K562 (cell line): ENCODE measurements around the gene MYO10. TPM values are rescaled to one million over a fixed set of nuclear protein-coding genes. Genes with fewer than 3 reads are reported as not detected.

Experiments used
- ATAC-seq: fragments of 200-7000 bp; cut with Tn5 transposase; 3 replicates; pipeline ENCODE4 v1.9.1; 2020; ENCODE audit warnings: moderate library complexity
- BruUV-seq: library from RNA; stranded (reverse); fragments of 400-500 nt; replicated peaks from 2 replicates; lab custom pipeline; 2021; lab: Mats Ljungman, UMichigan
- CTCF ChIA-PET: fragments of 300-600 bp; formaldehyde crosslinking; extraction: SDS; loops from one replicate; lab custom pipeline; 2021; ENCODE audit warnings: low intra/inter-chr PET ratio; lab: Yijun Ruan, JAX
- POLR2A ChIA-PET: fragments of 300-600, 350-650 bp; sonication (Branson Sonifier 250); formaldehyde crosslinking; extraction: SDS; loops from one replicate; lab custom pipeline; 2021; ENCODE audit warnings: antibody characterized with exemption, inconsistent platforms; lab: Yijun Ruan, JAX
- DNase-seq, 4 experiments: peaks; one replicate each; pipeline versions ENCODE4 v3.0.0 to v3.0.0-alpha.2; 2011 to 2018; ENCODE audit warnings: low spot score in 3 of 4, mixed read lengths in 3 of 4; ENCODE audit errors: extremely low read depth in 1 of 4
- FAIRE-seq: peaks from 2 replicates; lab custom pipeline; 2011; peaks lifted over from hg19 to GRCh38; lab: Jason Lieb, UNC
- H2AFZ ChIP-seq: 2 replicates; pipeline ENCODE4 v1.6.0; 2011; ENCODE audit warnings: low read depth, low read length, control low read depth, inconsistent platforms
- H3K27ac ChIP-seq: fragments of 200-600 bp; 3 replicates; pipeline ENCODE4 v1.8.0; 2011; ENCODE audit warnings: low read depth, mild to moderate bottlenecking, control low read depth, inconsistent platforms, low read length, moderate library complexity, mixed read lengths; ENCODE audit errors: extremely low read depth
- H3K27me3 ChIP-seq, 2 experiments: fragments of 300-600 bp in 1 of 2; 2 replicates in 1 of 2; 3 replicates in 1 of 2; pipeline versions ENCODE4 v1.6.0 to v1.8.0; 2011; ENCODE audit warnings: inconsistent platforms in 2 of 2, low read length in 2 of 2, mild to moderate bottlenecking in 1 of 2, mixed read lengths in 1 of 2, moderate library complexity in 1 of 2; ENCODE audit not compliant: control insufficient read depth in 2 of 2, insufficient read depth in 2 of 2
- H3K36me3 ChIP-seq: fragments of 300-600 bp; 3 replicates; pipeline ENCODE4 v1.8.0; 2011; ENCODE audit warnings: mild to moderate bottlenecking, low read length, inconsistent platforms; ENCODE audit not compliant: control insufficient read depth, insufficient read depth
- H3K4me1 ChIP-seq, 2 experiments: fragments of 200-600 bp in 1 of 2; replicated peaks in 1 of 2; 2 replicates in 1 of 2; 3 replicates in 1 of 2; pipeline versions ENCODE4 v1.5.1 to v1.8.0; 2011; ENCODE audit warnings: inconsistent platforms in 2 of 2, low read length in 2 of 2, mild to moderate bottlenecking in 1 of 2, mixed read lengths in 1 of 2, moderate library complexity in 1 of 2; ENCODE audit not compliant: control insufficient read depth in 2 of 2, insufficient read depth in 2 of 2
- H3K4me2 ChIP-seq: 2 replicates; pipeline ENCODE4 v1.6.1; 2011; ENCODE audit warnings: low read length, control low read depth, inconsistent platforms, mixed read lengths; ENCODE audit not compliant: insufficient read depth
- H3K4me3 ChIP-seq: fragments of 200-600 bp; sonication (generic), shearing (Covaris generic); 2 replicates; pipeline ENCODE4 v1.5.1; 2016; ENCODE audit warnings: control low read depth, inconsistent platforms
- H3K79me2 ChIP-seq: fragments of 200-600 bp; 3 replicates; pipeline ENCODE4 v1.8.0; 2011; ENCODE audit warnings: low read length, inconsistent platforms; ENCODE audit not compliant: control insufficient read depth, insufficient read depth
- H3K9ac ChIP-seq, 2 experiments: 2 replicates each; pipeline versions ENCODE4 v1.6.0 to v1.6.1; 2011; ENCODE audit warnings: low read depth in 2 of 2, low read length in 2 of 2, control low read depth in 1 of 2, inconsistent platforms in 1 of 2, mild to moderate bottlenecking in 1 of 2, mixed read lengths in 1 of 2; ENCODE audit not compliant: insufficient read depth in 1 of 2
- H3K9me1 ChIP-seq: one replicate; pipeline ENCODE4 v1.6.0; 2011; ENCODE audit warnings: inconsistent platforms, mild to moderate bottlenecking, low read length, moderate library complexity; ENCODE audit not compliant: control insufficient read depth, insufficient read depth
- H3K9me3 ChIP-seq: replicated peaks from 2 replicates; pipeline ENCODE4 v1.5.1; 2011; ENCODE audit warnings: low read depth, low read length, inconsistent platforms; ENCODE audit not compliant: control insufficient read depth, insufficient read depth
- H4K20me1 ChIP-seq: replicated peaks from 2 replicates; pipeline ENCODE4 v1.6.1; 2011; ENCODE audit warnings: low read length, inconsistent platforms, mixed read lengths; ENCODE audit not compliant: control insufficient read depth, insufficient read depth
- CC2D1A ChIP-seq: fragments of 450-650 bp; IDR thresholded peaks from 2 replicates; pipeline ENCODE4 v1.6.1; 2017; ENCODE audit warnings: mild to moderate bottlenecking
- GATAD2B ChIP-seq: fragments of 450-650 bp; IDR thresholded peaks from 2 replicates; pipeline ENCODE4 v1.6.1; 2017; ENCODE audit warnings: mild to moderate bottlenecking, borderline replicate concordance
- ZBTB8A ChIP-seq: fragments of 450-650 bp; IDR thresholded peaks from 2 replicates; pipeline ENCODE4 v1.6.1; 2018; ENCODE audit warnings: mild to moderate bottlenecking, moderate library complexity; ENCODE audit not compliant: partially characterized antibody
- ZNF23 ChIP-seq: fragments of 250-450 bp; sonication (Bioruptor Pico); IDR thresholded peaks from 2 replicates; pipeline ENCODE4 v1.4.0; 2020; ENCODE audit warnings: mild to moderate bottlenecking
- ZNF354B ChIP-seq: fragments of 250-450 bp; sonication (Bioruptor Pico); IDR thresholded peaks from 2 replicates; pipeline ENCODE4 v1.4.0; 2020
- ZNF639 ChIP-seq, 2 experiments: fragments of 200-800 bp in 1 of 2; sonication (Bioruptor generic) in 1 of 2; sonication (generic) in 1 of 2; formaldehyde crosslinking in 1 of 2; IDR thresholded peaks in 1 of 2; conservative IDR thresholded peaks in 1 of 2; 2 replicates each; pipeline versions ENCODE4 v1.5.0 to v1.6.1; 2016 to 2020; ENCODE audit warnings: missing compliant biosample characterization in 1 of 2, missing genetic modification characterization in 1 of 2, missing genetic modification reagents in 1 of 2
- WGBS: fragments of 100-300 bp; shearing (Covaris generic); methylation state at CpG from one replicate; pipeline ENCODE4 v1.1.6; 2016; ENCODE audit warnings: low coverage, mixed read lengths; ENCODE audit not compliant: insufficient coverage; ENCODE audit errors: missing lambda C conversion rate; 5-methylcytosine and 5-hydroxymethylcytosine counted together
- in situ Hi-C: fragments of 300-500 bp; cut with MboI; formaldehyde crosslinking; loops from 4 replicates; pipeline ENCODE4 v1.15.0; 2018; ENCODE audit warnings: inconsistent platforms, mixed read lengths
- intact Hi-C: fragments of 100-400 bp; cut with micrococcal nuclease; formaldehyde crosslinking; loops from 2 replicates; pipeline ENCODE4 v1.14.2; 2022
- polyA plus RNA-seq, 8 experiments: library from polyadenylated mRNA; depleted of rRNA in 4 of 8; stranded (reverse) in 5 of 8; unstranded in 3 of 8; fragments of >200 nt; fragmentation: Nextera tagmentation in 2 of 8; fragmentation: Illumina TruSeq in 1 of 8; extraction: Ambion mirVana in 2 of 8; extraction: Trizol in 1 of 8; gene quantifications; 2 replicates each; pipeline versions ENCODE4 v1.2.1 to v1.2.3, GENCODE V29; 2011 to 2014; ENCODE audit warnings: inconsistent platforms in 1 of 8, missing spikeins in 1 of 8
- total RNA-seq, 7 experiments: library from RNA; depleted of rRNA in 6 of 7; stranded (reverse); fragments of >200 nt in 6 of 7; fragmentation: Illumina TruSeq in 2 of 7; extraction: Trizol in 2 of 7; gene quantifications; 2 replicates each; pipeline versions ENCODE4 v1.2.1 to v1.2.3, GENCODE V29; 2011 to 2021; ENCODE audit warnings: low replicate concordance in 1 of 7
- TF ChIP-seq, protein P1 (sequence below): fragments of 450-650 bp; IDR thresholded peaks from 2 replicates; pipeline ENCODE4 v1.6.1; 2016; ENCODE audit warnings: mild to moderate bottlenecking, moderate library complexity

The MYO10 gene
- total and polyA plus RNA-seq, 9 of the 15 experiments (the other 6 are each of a cell fraction or from before 2014, with no cell fraction given): 0.04 to 0.24 TPM; not detected in 7

GRCh38 chr5:16970826-16971225 lies 34.7 kb upstream of the MYO10 start:
- BruUV-seq: no TSS peak
- no peak for FAIRE-seq
- intact Hi-C loops: no loop called here

More at GRCh38 chr5:16970826-16971225, 34.7 kb upstream of the MYO10 start:
- H3K4me1 ChIP-seq: no peaks in the 10 kb centered on the region
- H3K4me2 ChIP-seq: no peak overlapping the region
- TF ChIP-seq ZBTB8A (no peak), ZNF23 (CRISPR knock-in tag) (no peak), CC2D1A (no peak), ZNF354B (CRISPR knock-in tag) (no peak), GATAD2B (no peak), ZNF639 (CRISPR knock-in tag; conservative IDR thresholded peaks at IDR 0.05 in 1 of 2, IDR thresholded peaks at IDR 0.05 in 1 of 2) (no peak)
- TF ChIP-seq, protein P1, sequence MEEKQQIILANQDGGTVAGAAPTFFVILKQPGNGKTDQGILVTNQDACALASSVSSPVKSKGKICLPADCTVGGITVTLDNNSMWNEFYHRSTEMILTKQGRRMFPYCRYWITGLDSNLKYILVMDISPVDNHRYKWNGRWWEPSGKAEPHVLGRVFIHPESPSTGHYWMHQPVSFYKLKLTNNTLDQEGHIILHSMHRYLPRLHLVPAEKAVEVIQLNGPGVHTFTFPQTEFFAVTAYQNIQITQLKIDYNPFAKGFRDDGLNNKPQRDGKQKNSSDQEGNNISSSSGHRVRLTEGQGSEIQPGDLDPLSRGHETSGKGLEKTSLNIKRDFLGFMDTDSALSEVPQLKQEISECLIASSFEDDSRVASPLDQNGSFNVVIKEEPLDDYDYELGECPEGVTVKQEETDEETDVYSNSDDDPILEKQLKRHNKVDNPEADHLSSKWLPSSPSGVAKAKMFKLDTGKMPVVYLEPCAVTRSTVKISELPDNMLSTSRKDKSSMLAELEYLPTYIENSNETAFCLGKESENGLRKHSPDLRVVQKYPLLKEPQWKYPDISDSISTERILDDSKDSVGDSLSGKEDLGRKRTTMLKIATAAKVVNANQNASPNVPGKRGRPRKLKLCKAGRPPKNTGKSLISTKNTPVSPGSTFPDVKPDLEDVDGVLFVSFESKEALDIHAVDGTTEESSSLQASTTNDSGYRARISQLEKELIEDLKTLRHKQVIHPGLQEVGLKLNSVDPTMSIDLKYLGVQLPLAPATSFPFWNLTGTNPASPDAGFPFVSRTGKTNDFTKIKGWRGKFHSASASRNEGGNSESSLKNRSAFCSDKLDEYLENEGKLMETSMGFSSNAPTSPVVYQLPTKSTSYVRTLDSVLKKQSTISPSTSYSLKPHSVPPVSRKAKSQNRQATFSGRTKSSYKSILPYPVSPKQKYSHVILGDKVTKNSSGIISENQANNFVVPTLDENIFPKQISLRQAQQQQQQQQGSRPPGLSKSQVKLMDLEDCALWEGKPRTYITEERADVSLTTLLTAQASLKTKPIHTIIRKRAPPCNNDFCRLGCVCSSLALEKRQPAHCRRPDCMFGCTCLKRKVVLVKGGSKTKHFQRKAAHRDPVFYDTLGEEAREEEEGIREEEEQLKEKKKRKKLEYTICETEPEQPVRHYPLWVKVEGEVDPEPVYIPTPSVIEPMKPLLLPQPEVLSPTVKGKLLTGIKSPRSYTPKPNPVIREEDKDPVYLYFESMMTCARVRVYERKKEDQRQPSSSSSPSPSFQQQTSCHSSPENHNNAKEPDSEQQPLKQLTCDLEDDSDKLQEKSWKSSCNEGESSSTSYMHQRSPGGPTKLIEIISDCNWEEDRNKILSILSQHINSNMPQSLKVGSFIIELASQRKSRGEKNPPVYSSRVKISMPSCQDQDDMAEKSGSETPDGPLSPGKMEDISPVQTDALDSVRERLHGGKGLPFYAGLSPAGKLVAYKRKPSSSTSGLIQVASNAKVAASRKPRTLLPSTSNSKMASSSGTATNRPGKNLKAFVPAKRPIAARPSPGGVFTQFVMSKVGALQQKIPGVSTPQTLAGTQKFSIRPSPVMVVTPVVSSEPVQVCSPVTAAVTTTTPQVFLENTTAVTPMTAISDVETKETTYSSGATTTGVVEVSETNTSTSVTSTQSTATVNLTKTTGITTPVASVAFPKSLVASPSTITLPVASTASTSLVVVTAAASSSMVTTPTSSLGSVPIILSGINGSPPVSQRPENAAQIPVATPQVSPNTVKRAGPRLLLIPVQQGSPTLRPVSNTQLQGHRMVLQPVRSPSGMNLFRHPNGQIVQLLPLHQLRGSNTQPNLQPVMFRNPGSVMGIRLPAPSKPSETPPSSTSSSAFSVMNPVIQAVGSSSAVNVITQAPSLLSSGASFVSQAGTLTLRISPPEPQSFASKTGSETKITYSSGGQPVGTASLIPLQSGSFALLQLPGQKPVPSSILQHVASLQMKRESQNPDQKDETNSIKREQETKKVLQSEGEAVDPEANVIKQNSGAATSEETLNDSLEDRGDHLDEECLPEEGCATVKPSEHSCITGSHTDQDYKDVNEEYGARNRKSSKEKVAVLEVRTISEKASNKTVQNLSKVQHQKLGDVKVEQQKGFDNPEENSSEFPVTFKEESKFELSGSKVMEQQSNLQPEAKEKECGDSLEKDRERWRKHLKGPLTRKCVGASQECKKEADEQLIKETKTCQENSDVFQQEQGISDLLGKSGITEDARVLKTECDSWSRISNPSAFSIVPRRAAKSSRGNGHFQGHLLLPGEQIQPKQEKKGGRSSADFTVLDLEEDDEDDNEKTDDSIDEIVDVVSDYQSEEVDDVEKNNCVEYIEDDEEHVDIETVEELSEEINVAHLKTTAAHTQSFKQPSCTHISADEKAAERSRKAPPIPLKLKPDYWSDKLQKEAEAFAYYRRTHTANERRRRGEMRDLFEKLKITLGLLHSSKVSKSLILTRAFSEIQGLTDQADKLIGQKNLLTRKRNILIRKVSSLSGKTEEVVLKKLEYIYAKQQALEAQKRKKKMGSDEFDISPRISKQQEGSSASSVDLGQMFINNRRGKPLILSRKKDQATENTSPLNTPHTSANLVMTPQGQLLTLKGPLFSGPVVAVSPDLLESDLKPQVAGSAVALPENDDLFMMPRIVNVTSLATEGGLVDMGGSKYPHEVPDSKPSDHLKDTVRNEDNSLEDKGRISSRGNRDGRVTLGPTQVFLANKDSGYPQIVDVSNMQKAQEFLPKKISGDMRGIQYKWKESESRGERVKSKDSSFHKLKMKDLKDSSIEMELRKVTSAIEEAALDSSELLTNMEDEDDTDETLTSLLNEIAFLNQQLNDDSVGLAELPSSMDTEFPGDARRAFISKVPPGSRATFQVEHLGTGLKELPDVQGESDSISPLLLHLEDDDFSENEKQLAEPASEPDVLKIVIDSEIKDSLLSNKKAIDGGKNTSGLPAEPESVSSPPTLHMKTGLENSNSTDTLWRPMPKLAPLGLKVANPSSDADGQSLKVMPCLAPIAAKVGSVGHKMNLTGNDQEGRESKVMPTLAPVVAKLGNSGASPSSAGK: no peak
- H2AFZ ChIP-seq: no peak overlapping the region
- H3K4me3 ChIP-seq: no peak overlapping the region
- CTCF ChIA-PET: no interaction called here
- no peaks in the 10 kb centered on the region for H3K36me3 ChIP-seq
- no peak overlapping the region for H3K27ac ChIP-seq
- H3K9me1 ChIP-seq: no peaks in the 10 kb centered on the region
- in situ Hi-C loops: no loop called here
- no peak for ATAC-seq
- H3K9ac ChIP-seq: no peak overlapping the region
- H3K79me2 ChIP-seq: no peaks in the 10 kb centered on the region
- H3K9me3 ChIP-seq: no peaks in the 10 kb centered on the region
- H4K20me1 ChIP-seq: no peaks in the 10 kb centered on the region
- peaks cover 4 to 12% of the 10 kb centered on the region in 2 experiments; a peak in 3 of 5 replicates for H3K27me3 ChIP-seq
- WGBS: 0% methylated on average over 3 of the region's 3 CpGs
- POLR2A ChIA-PET: interaction anchor here (0.6 kb wide), 1 partner anchor 8 kb away, joined by 3 read pairs; no protein-coding TSS in a partner anchor
- no peak for DNase-seq
